Activated CD8-positive, alpha-beta memory T cell treated with anti-CD3 and anti-CD28 coated beads, Interleukin-2, amount 50 U/mL, for 48 hours (primary cell): ENCODE data around the gene CSNK2B.
"Not testable (repeated sequence)": the region's sequence is repeated elsewhere in the genome, so short reads cannot be mapped to it uniquely, and the experiment has no call there.

Experiments used
- DNase-seq: peaks from one replicate; pipeline ENCODE4 v3.0.0-alpha.2; 2020

Gene CSNK2B

GRCh38 chr6:31691078-31691463 lies 25.2 kb downstream of the CSNK2B start:
- DNase-seq = no peak

DNA sequence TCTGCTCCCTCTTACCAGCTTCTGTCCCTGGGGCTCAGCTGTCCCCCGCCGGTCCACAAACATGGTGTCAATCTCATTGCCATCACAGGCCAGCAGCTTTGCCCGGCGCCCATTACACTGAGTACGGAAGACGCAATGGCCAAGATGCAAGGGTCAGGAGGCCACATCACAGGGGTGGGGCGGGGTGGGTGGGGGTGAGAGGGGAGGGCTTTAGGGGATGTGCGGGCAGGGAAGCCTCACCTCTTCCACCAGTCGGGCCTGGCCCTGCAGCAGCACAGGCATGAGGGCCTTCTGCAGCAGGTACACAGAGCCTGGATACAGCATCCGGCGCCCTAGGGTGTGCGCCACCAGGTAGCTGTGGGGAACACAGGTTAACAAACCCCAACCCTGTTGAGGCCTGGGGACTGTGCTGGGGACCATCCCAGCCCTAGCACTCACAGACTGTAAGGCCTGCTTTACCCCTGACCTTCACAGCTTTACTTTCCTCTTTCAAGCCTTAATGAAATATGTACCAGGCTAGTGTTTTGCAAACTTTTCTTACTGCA lies 25.8 kb downstream of the CSNK2B start:
- no peak for DNase-seq

DNA sequence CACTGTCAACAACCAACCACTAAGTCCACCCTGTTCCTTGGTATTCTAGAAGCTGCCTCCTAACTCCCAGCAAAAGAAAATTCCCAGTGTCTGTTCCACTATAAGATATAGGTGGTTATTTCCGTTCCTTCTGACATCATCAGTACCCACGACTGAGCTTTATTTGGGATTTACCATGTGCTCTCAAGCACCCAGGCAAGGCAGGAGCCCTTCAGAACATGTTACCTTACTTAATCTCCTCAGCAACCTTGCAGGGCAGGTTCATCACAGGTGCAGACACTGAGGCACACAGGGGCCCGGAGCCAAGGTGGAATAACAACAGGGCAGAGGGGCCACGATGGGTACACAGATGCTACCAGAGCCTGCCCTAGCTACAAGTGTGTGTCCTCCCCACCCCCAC lies 26.5 kb downstream of the CSNK2B start:
- no peak for DNase-seq

- no peak for DNase-seq
Measured at GRCh38 chr6:31692886-31693285, 27.0 kb downstream of the CSNK2B start.

DNA sequence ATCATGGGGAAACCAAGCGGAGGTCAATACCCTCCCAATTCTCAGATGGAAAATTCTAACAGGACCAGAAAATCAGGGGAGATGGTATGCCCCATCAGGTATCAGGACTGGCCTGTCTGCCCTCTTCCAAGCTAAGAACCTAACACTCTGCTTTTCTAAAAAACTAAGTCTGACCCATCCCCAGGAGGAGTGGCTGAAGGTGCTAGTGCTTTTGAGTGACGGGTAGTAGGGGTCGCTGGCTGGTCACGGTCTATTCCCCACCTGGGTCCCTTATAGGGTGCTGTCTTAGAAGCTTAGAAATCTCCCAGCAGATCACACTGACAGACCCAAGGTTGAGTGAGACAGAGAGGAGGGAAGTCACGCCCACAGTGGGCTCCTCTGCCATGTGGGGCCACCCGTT lies 27.7 kb downstream of the CSNK2B start:
- DNase-seq = no peak

- DNase-seq = no peak
Measured at GRCh38 chr6:31697555-31697954, 31.7 kb downstream of the CSNK2B start.

DNA sequence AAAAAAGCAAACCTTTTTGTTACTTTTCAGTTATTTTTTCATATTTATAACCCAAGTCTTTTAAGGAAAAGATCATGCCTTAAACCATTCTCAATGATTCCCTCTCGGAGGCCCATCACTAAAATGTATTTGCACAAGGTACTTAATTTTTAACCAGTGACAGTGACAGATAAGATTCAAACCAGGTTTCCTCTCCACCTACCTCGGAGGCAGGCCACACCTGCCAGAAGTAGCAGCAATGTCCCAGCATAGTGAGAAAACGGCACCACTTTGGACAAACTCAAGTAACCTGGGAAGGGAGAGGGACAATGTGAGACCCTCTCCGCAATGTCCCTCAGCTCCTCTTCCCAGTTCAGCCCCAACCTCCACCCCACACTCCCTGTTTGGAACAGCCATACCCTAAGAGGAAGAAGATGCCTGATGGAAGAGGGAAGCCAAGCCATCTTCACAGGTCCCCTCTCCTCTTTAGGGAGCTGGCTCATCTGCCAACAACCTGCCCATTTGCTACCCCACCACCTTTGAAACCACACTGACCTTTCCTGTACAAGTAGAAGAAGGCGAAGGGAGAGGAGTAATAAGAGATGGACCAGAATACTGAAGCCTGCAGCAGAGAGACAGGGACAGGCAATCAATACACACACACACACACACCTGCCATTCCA lies 35.0 kb downstream of the CSNK2B start:
- no peak for DNase-seq

GRCh38 chr6:31701666-31702404 lies 36.0 kb downstream of the CSNK2B start:
- DNase-seq = no peak

- DNase-seq = peak; percentile 63
Measured at GRCh38 chr6:31702405-31702818, 36.5 kb downstream of the CSNK2B start.

DNA sequence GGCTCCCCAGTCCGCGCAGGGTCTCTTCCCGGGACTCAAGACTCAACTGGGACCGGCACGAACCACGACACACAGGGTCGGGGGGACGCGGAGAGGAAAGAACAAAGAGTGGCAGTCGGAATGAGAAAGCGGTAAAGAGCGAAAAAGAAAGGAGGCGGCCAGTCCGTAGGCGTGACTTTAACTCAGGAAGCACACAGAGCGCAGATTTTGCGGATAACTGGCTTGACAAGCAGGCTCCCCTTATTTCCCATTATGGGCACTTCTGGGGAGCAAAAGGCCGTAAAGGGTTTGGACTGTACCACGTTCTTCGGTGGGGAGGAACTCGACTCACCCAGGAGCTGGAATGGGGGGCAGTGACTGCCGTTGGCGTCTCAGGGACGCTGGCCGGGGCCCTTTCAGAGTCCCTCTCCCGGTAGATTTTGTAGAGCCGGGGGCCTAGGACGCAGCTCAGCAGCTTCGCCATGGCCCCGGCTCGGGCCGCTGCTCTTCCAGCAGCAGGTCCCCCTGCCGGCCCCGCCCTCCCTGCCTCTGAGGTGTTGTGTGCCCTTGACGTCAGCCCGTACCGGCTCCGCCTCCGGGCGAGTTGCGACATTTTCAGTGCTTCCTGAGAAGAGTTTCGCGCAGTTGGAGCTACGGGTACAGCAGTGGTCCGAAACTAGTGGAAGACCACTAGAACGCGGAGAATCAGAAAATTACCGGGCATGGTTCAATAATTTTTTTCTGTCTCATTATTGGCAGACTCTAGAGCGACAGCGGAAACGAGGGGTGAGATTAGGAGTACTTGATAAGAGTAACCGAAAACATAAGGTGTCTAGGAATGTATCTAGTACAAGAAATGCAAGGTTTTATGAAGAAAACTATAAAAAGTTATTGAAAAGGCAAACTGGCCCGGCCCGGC lies 37.2 kb downstream of the CSNK2B start, which contains the start of gene ABHD16A:
Gene ABHD16A (minus strand): TSS at position 506 of the 898 bp plus-strand sequence. CDS start 43 bp downstream, at position 463.
- DNase-seq = peak; percentile 96

- no peak for DNase-seq
Measured at GRCh38 chr6:31705931-31706330, 40.1 kb downstream of the CSNK2B start.

GRCh38 chr6:31706599-31706998 lies 40.7 kb downstream of the CSNK2B start, which contains the start of gene LY6G6F:
Gene LY6G6F (plus strand): TSS chr6:31706866. CDS start chr6:31706907, 41 bp downstream.
- no peak for DNase-seq

GRCh38 chr6:31707701-31708100 lies 41.8 kb downstream of the CSNK2B start:
- DNase-seq = no peak

DNA sequence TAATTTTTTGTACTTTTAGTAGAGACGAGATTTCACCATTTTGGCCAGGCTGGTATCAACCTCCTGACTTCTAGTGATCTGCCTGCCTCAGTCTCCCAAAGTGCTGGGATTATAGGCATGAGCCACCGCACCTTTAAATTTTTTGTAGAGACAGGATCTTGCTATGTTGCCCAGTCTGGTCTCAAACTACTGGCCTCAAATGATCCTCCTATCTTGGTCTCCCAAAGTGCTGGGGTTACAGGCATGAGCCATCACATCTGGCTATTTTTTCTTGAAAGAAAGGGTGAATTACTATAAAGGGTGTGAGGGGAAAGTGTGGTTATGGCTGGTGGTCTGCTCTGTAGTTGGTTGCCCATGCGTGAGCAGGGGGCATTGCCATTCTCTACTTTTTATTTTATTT lies 42.3 kb downstream of the CSNK2B start:
- DNase-seq = no peak

GRCh38 chr6:31709157-31709556 lies 43.3 kb downstream of the CSNK2B start:
- DNase-seq = not testable (repeated sequence)

- DNase-seq = no peak
Measured at GRCh38 chr6:31710523-31711219, 44.8 kb downstream of the CSNK2B start.

DNA sequence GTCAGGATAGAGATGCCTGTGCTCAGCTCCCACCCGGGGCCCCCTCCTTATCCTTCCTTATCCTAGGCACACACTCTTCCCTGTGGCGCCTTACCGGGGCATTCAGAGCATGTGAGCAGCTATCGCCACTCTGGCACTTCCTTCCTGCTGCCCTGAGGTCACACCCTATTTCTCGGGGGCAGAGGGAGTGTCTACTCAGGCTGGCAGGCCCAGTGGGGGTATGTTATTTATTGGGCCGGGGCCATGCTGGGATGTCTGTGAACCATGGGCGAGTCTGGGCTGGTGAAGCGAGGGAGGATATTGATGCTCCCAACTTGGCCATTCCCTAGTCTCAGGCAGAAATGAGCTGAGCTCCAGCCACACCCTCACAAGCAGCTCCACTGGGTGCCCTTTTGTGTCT lies 45.4 kb downstream of the CSNK2B start:
- no peak for DNase-seq

DNA sequence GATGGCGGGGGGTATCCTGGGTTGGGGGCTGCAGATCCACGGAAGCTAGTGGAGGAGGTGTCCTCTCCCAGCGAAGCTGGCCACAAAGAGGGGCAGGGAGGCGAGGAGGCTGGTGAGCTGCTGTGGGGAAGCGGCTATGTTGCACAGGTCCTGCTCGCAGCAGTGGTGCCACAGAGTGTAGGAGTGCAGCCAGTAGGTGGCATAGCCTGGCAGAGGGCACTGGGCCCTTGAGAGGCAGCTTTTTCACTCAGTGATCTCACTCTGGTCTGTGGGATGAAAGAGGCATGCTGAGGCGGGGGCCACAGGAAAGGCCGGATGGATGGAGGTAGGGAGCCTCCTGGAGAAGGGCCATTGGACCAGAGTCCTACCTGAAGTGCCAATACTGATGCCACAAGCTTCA lies 46.4 kb downstream of the CSNK2B start:
- no peak for DNase-seq

DNA sequence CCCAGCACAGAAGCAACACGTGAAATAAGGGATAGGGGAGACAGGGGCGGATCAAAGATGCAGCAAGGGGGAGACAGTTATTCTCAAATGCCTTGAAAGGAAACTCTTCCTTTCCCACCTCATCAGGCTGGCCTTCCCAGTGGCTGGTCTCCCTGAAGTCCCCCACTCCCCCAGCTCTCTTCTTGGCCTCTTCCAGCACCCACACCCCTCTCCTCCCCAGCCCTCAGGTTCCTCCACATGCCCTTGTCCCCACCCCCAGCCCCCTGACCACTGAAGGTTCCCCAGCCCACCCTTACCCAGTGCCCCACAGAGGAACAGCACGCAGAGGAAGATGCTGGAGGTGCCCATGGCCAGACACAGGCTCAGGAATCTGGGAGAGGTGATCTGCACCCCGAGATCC lies 47.6 kb downstream of the CSNK2B start:
- no peak for DNase-seq

DNA sequence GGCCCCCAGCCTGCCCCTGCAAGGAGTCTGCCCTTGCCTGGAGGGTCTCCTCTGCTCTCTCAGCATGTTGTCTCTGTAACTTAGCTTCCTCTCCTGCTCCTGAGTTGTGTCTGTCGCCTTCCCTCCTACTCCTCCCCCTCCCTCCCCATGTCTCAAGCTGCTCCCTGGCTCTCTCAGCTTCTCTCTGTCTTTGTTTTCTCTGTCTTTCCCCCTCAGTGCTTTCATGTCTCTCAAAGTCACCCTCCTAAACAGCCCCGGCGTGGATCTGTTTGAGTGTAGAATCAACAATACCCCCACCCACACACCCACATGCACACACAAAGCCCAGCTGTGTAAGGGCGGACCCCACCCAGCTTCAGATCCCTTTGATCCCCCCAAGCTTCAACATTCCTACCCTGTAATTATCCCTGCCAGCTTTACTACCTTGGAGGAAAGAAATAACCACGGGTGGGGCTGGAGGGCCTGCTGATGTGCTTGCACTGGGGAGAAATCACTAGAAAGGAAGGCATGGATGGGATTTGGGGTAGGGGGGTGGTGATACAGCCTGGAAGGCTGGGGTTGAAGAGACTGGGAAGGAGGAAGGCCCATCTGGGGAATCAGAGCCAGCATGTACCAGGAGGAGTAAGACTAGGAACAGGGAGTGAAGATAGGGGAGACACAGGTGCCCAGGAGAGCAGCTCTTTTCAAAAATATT lies 48.3 kb downstream of the CSNK2B start:
- DNase-seq = no peak

GRCh38 chr6:31715022-31715958 lies 49.4 kb downstream of the CSNK2B start, which contains the start of gene LY6G6D:
Gene LY6G6D (plus strand): TSS chr6:31715348. CDS start chr6:31715356, 8 bp downstream.
- no peak for DNase-seq
